ENCODE measurements around the gene ZNF319.

ZNF319 gene

GRCh38 chr16:58037365-58038057 lies 37.0 kb upstream of the ZNF319 start:
- no peak for DNase-seq (ENCODE audit: low read depth in 1 of 2, low spot score in 1 of 2)

GRCh38 chr16:58036943-58037342 lies 36.5 kb upstream of the ZNF319 start:
- DNase-seq (ENCODE audit: low read depth in 1 of 2, low spot score in 1 of 2) = no peak

GRCh38 chr16:58035356-58036170 lies 35.1 kb upstream of the ZNF319 start:
- DNase-seq (ENCODE audit: low read depth in 1 of 2, low spot score in 1 of 2) = no peak

GRCh38 chr16:58034774-58035173 lies 34.3 kb upstream of the ZNF319 start:
- no peak for DNase-seq (ENCODE audit: low read depth in 1 of 2, low spot score in 1 of 2)

GRCh38 chr16:58034128-58034685 lies 33.7 kb upstream of the ZNF319 start:
- no peak for DNase-seq (ENCODE audit: low read depth in 1 of 2, low spot score in 1 of 2)

- DNase-seq (ENCODE audit: low read depth in 1 of 2, low spot score in 1 of 2) = no peak
Observed at GRCh38 chr16:58032710-58033293, 32.3 kb upstream of the ZNF319 start.

GRCh38 chr16:58031016-58031800 lies 30.7 kb upstream of the ZNF319 start:
- no peak for DNase-seq (ENCODE audit: low read depth in 1 of 2, low spot score in 1 of 2)

- DNase-seq (ENCODE audit: low read depth in 1 of 2, low spot score in 1 of 2) = no peak
Observed at GRCh38 chr16:58030136-58030840, 29.8 kb upstream of the ZNF319 start.

GRCh38 chr16:58029410-58029809 lies 28.9 kb upstream of the ZNF319 start:
- DNase-seq (ENCODE audit: low read depth in 1 of 2, low spot score in 1 of 2) = no peak

GRCh38 chr16:58028541-58029070 lies 28.1 kb upstream of the ZNF319 start:
- DNase-seq (ENCODE audit: low read depth in 1 of 2, low spot score in 1 of 2) = no peak

GRCh38 chr16:58027916-58028455 lies 27.5 kb upstream of the ZNF319 start:
- DNase-seq (ENCODE audit: low read depth in 1 of 2, low spot score in 1 of 2) = no peak

GRCh38 chr16:58027161-58027915 lies 26.9 kb upstream of the ZNF319 start:
- no peak for DNase-seq (ENCODE audit: low read depth in 1 of 2, low spot score in 1 of 2)

GRCh38 chr16:58026705-58027160 lies 26.3 kb upstream of the ZNF319 start:
- DNase-seq (ENCODE audit: low read depth in 1 of 2, low spot score in 1 of 2) = no peak

- DNase-seq (ENCODE audit: low read depth in 1 of 2, low spot score in 1 of 2) = no peak
Observed at GRCh38 chr16:58026139-58026704, 25.8 kb upstream of the ZNF319 start.

GRCh38 chr16:58025351-58026138 lies 25.1 kb upstream of the ZNF319 start, which contains the start of gene MMP15:
TSS of gene MMP15 (plus strand) at chr16:58025754. CDS start at chr16:58026351, 597 bp downstream.
- peak; percentile 25 to 44 for DNase-seq (ENCODE audit: low read depth in 1 of 2, low spot score in 1 of 2)

- DNase-seq (ENCODE audit: low read depth in 1 of 2, low spot score in 1 of 2) = no peak
Observed at GRCh38 chr16:58024486-58025350, 24.2 kb upstream of the ZNF319 start.
